22Rv1 (cell line): ENCODE measurements around the gene RND1.
"Not testable (repeated sequence)": the region's sequence is repeated elsewhere in the genome, so short reads cannot be mapped to it uniquely, and the experiment has no call there.

Experiments used
- H3K27ac ChIP-seq: fragments of 450-650 bp; 2 replicates; pipeline ENCODE4 v1.5.1; 2017
- ZFX ChIP-seq: fragments of 450-650 bp; IDR thresholded peaks from 2 replicates; pipeline ENCODE4 v1.6.1; 2017; ENCODE audit warnings: antibody characterized with exemption, borderline replicate concordance
- TF ChIP-seq, protein P1 (sequence below): fragments of 450-650 bp; IDR thresholded peaks from 2 replicates; pipeline ENCODE4 v1.5.1; 2017; ENCODE audit warnings: mild to moderate bottlenecking

The RND1 gene

GRCh38 chr12:48857278-48857994 lies 8.2 kb downstream of the RND1 start:
- no peak overlapping the region for H3K27ac ChIP-seq
- TF ChIP-seq ZFX: no peak
- TF ChIP-seq, protein P1, sequence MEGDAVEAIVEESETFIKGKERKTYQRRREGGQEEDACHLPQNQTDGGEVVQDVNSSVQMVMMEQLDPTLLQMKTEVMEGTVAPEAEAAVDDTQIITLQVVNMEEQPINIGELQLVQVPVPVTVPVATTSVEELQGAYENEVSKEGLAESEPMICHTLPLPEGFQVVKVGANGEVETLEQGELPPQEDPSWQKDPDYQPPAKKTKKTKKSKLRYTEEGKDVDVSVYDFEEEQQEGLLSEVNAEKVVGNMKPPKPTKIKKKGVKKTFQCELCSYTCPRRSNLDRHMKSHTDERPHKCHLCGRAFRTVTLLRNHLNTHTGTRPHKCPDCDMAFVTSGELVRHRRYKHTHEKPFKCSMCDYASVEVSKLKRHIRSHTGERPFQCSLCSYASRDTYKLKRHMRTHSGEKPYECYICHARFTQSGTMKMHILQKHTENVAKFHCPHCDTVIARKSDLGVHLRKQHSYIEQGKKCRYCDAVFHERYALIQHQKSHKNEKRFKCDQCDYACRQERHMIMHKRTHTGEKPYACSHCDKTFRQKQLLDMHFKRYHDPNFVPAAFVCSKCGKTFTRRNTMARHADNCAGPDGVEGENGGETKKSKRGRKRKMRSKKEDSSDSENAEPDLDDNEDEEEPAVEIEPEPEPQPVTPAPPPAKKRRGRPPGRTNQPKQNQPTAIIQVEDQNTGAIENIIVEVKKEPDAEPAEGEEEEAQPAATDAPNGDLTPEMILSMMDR: no peak

- H3K27ac ChIP-seq: no peak overlapping the region
- TF ChIP-seq, protein P1: no peak
- TF ChIP-seq ZFX: no peak
These were observed 9.3 kb downstream of the RND1 start for GRCh38 chr12:48856379-48856778.

- not testable (repeated sequence) for H3K27ac ChIP-seq
These were observed 10.7 kb downstream of the RND1 start for GRCh38 chr12:48854932-48855331.

DNA sequence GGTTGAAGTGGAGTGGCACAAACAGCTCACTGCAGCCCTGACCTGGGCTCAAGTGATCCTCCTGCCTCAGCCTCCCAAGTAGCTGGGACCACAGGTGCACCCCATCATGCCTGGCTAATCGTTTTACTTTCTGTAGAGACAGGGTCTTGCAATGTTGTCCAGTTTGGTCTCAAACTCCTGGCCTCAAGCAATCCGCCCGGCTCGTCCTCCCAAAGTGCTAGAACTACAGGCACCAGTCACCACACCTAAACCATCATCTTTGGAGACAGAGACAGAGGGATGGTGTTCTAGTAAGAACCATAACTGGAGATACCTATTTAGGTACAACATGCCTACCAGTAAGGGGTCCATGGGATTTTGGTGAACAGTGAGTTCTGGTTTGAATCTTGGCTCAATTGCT lies 11.2 kb downstream of the RND1 start:
- H3K27ac ChIP-seq: no peak overlapping the region
- TF ChIP-seq ZFX: no peak
- TF ChIP-seq, protein P1: no peak

GRCh38 chr12:48852734-48853688 lies 12.7 kb downstream of the RND1 start:
- H3K27ac ChIP-seq: peak overlapping the region; percentile 73
- TF ChIP-seq, protein P1: peak; percentile 97
- no peak for TF ChIP-seq ZFX

DNA sequence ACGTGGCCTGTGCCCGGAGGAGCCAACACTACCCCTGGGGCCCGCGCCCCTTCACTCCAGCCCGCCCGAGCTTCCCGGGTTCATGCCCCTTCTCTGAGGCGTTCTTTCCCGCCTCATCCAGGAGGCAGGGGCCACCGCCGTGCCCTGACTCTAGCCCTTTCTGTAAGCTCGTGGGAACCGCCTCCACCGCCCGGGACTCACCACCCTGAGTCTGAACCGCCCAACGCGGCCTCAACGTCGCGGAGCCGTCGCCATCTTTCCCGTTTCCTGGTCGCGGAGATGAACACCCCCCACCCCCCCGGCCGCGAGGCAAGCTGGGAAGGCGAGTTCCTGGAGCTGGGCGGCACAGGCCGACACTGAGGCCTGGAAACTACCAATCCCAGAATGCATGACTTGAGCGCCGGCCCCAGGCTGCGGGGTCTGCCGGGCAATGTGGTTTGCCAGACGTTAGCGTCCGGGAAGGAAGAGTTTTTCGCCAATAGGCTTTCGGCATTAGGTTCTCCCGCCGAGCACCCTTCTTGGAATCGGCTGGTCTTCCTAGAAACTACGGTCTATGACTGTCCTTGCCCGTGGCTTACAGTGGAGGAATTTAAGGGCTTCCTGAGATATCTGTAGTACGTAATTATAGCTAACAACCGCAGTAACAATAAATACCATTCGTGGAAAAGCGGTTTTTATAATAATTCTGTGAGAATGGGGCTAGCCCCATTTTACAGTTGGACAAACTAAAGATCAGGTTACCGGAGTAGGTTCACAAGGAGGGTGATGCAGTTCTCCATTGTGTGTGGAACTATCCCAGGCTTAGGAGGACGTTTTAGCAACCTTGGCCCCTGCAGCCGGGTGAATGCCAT lies 13.6 kb downstream of the RND1 start, which contains the start of gene DDX23:
TSS of gene DDX23 (minus strand) at position 281 of the 851 bp plus-strand sequence. CDS start 6,381 bp downstream, outside the sequence.
- TF ChIP-seq ZFX: no peak
- TF ChIP-seq, protein P1: no peak
- peak within 1 kb of the TSS; percentile 73 for H3K27ac ChIP-seq

GRCh38 chr12:48842021-48842420 lies 23.6 kb downstream of the RND1 start:
- H3K27ac ChIP-seq: not testable (repeated sequence)

GRCh38 chr12:48838048-48838447 lies 27.6 kb downstream of the RND1 start:
- no peak overlapping the region for H3K27ac ChIP-seq
- TF ChIP-seq ZFX: no peak
- TF ChIP-seq, protein P1: no peak
